Colonic mucosa (tissue), 4 donors: ENCODE results near the gene PAPPA. TPM values are rescaled to one million over a fixed set of nuclear protein-coding genes. Genes with fewer than 3 reads are reported as not detected.

Experiments
- DNase-seq: peaks from one replicate; pipeline ENCODE4 v3.0.0-alpha.2; 2020
- H3K27ac ChIP-seq: fragments of 200-600 bp; one replicate; pipeline ENCODE4 v1.8.0; 2021
- H3K27me3 ChIP-seq: fragments of 200-600 bp; one replicate; pipeline ENCODE4 v1.8.0; 2021
- H3K36me3 ChIP-seq: fragments of 200-600 bp; one replicate; pipeline ENCODE4 v1.8.0; 2021
- H3K4me1 ChIP-seq: fragments of 200-600 bp; one replicate; pipeline ENCODE4 v1.8.0; 2021; ENCODE audit warnings: mild to moderate bottlenecking
- H3K4me3 ChIP-seq: fragments of 200-600 bp; one replicate; pipeline ENCODE4 v1.8.0; 2021
- H3K9ac ChIP-seq, 2 donors: one replicate each; pipeline ENCODE4 v1.7.0; 2013; ENCODE audit warnings: control low read depth in 2 of 2, low read depth in 2 of 2, low read length in 2 of 2
- H3K9me3 ChIP-seq: fragments of 200-600 bp; one replicate; pipeline ENCODE4 v1.8.0; 2021
- CTCF ChIP-seq: fragments of 200-600 bp; IDR thresholded peaks from one replicate; pipeline ENCODE4 v1.8.0; 2022; ENCODE audit warnings: antibody characterized with exemption, mild to moderate bottlenecking
- intact Hi-C: fragments of 100-400 bp; cut with DNase I; formaldehyde crosslinking; loops from one replicate; pipeline ENCODE4 v1.14.1; 2022
- total RNA-seq, 2 donors: library from RNA; stranded (reverse); fragmentation: NEBNext Ultra II Directional in 1 of 2; extraction: Animal tissue kit (Norgen Biotek cat#: 25700) in 1 of 2; gene quantifications; one replicate each; pipeline ENCODE4 v1.2.1, GENCODE V29; 2021
- donor health status: healthy.
- donor health status: DM: no; HTN: no; CAD: no.
- donor health status: DM: no; HTN: no; CAD: no.

PAPPA gene
- total RNA-seq, 2 donors from 2014 or later = 0.99 to 1.2 TPM

GRCh38 chr9:116365056-116365471, 211.5 kb downstream of the PAPPA start:
- Histone ChIP-seq H3K9me3 (no peaks in the 10 kb centered on the region), H3K9ac (no peak overlapping the region), H3K27ac (no peak overlapping the region), H3K4me1 (no peaks in the 10 kb centered on the region), H3K4me3 (no peak overlapping the region), H3K36me3 (no peaks in the 10 kb centered on the region), H3K27me3 (no peaks in the 10 kb centered on the region)
- DNase-seq = peak; percentile 22
- no peak for TF ChIP-seq CTCF
- intact Hi-C loops = loop anchor here (10.0 kb wide), 1 partner anchor 60 kb away; no protein-coding TSS in a partner anchor

- intact Hi-C loops = loop anchor here (10.0 kb wide), 1 partner anchor 59 kb away; no protein-coding TSS in a partner anchor
Measured at GRCh38 chr9:116366241-116366640, 212.7 kb downstream of the PAPPA start.

GRCh38 chr9:116368680-116369079, 215.1 kb downstream of the PAPPA start:
- DNase-seq = no peak
- intact Hi-C loops = loop anchor here (10.0 kb wide), 1 partner anchor 56 kb away; no protein-coding TSS in a partner anchor
- H3K9ac ChIP-seq = no peak overlapping the region

More at GRCh38 chr9:116366241-116366640, 212.7 kb downstream of the PAPPA start:
- DNase-seq = no peak
- no peak overlapping the region for H3K27ac ChIP-seq
- H3K4me1 ChIP-seq = no peaks in the 10 kb centered on the region
- H3K9me3 ChIP-seq = no peaks in the 10 kb centered on the region
- no peaks in the 10 kb centered on the region for H3K27me3 ChIP-seq
- no peak for TF ChIP-seq CTCF
- no peak overlapping the region for H3K9ac ChIP-seq
- no peak overlapping the region for H3K4me3 ChIP-seq
- no peaks in the 10 kb centered on the region for H3K36me3 ChIP-seq

GRCh38 chr9:116369706-116370105, 216.1 kb downstream of the PAPPA start:
- Histone ChIP-seq H3K4me3 (no peak overlapping the region), H3K9me3 (no peaks in the 10 kb centered on the region), H3K27me3 (no peaks in the 10 kb centered on the region), H3K9ac (no peak overlapping the region), H3K4me1 (no peaks in the 10 kb centered on the region), H3K27ac (no peak overlapping the region), H3K36me3 (no peaks in the 10 kb centered on the region)
- no peak for TF ChIP-seq CTCF
- no peak for DNase-seq
- intact Hi-C loops = loop anchor here (10.0 kb wide), 1 partner anchor 55 kb away; no protein-coding TSS in a partner anchor

More at GRCh38 chr9:116368680-116369079, 215.1 kb downstream of the PAPPA start:
- Histone ChIP-seq H3K27ac (no peak overlapping the region), H3K36me3 (no peaks in the 10 kb centered on the region), H3K4me1 (no peaks in the 10 kb centered on the region), H3K27me3 (no peaks in the 10 kb centered on the region), H3K9me3 (no peaks in the 10 kb centered on the region), H3K4me3 (no peak overlapping the region)
- TF ChIP-seq CTCF = no peak

- Histone ChIP-seq H3K27me3 (no peaks in the 10 kb centered on the region), H3K9ac (no peak overlapping the region), H3K36me3 (no peaks in the 10 kb centered on the region), H3K9me3 (no peaks in the 10 kb centered on the region), H3K4me3 (no peak overlapping the region), H3K27ac (no peak overlapping the region), H3K4me1 (no peaks in the 10 kb centered on the region)
- TF ChIP-seq CTCF = no peak
- DNase-seq = no peak
- intact Hi-C loops = no loop called here
Measured at GRCh38 chr9:116370556-116370955, 217.0 kb downstream of the PAPPA start.
